ENCODE data around the gene FXYD6. TPM values are rescaled to one million over a fixed set of nuclear protein-coding genes. Genes with fewer than 3 reads are reported as not detected.
A peak's percentile ranks its signal among the peaks of the same experiment; 100 is the strongest.

Gene FXYD6
- total RNA-seq, 2 donors from 2014 or later = 16.8 to 23.9 TPM

- DNase-seq (peak; percentile 80 to 91 (median 82)), ATAC-seq (peak; percentile 63)
- Histone ChIP-seq H3K4me3 (no peak overlapping the region), H3K4me1 (no peaks in the 10 kb centered on the region), H3K27ac (no peak overlapping the region), H3K36me3 (replicated peaks in 1 of 2; ENCODE audit: insufficient read depth in 1 of 2, low read depth in 2 of 2) (no peaks in the 10 kb centered on the region), H3K27me3 (no peaks in the 10 kb centered on the region), H3K9me3 (no peaks in the 10 kb centered on the region)
- TF ChIP-seq POLR2A (IDR thresholded peaks at IDR 0.05) (no peak), CTCF (IDR thresholded peaks at IDR 0.05) (peak; percentile 79 to 88 (median 83))
- intact Hi-C loops (cut with DNase I) = loop anchor here (5.0 kb wide), 1 partner anchor 250 kb away; no protein-coding TSS in a partner anchor
- 37 to 42% methylated on average over 22 of the region's 22 CpGs for WGBS, 2 donors
These were observed 68.8 kb downstream of the FXYD6 start for GRCh38 chr11:117807482-117808327.

- Histone ChIP-seq H3K9me3 (no peaks in the 10 kb centered on the region), H3K27ac (no peak overlapping the region), H3K36me3 (replicated peaks in 1 of 2; ENCODE audit: insufficient read depth in 1 of 2, low read depth in 2 of 2) (no peaks in the 10 kb centered on the region), H3K4me1 (no peaks in the 10 kb centered on the region), H3K4me3 (no peak overlapping the region), H3K27me3 (no peaks in the 10 kb centered on the region)
- no peak for ATAC-seq
- intact Hi-C loops (cut with DNase I) = loop anchor here (5.0 kb wide), 1 partner anchor 250 kb away; no protein-coding TSS in a partner anchor
- TF ChIP-seq CTCF (IDR thresholded peaks at IDR 0.05) (no peak), POLR2A (IDR thresholded peaks at IDR 0.05) (no peak)
- DNase-seq = no peak
- 65% methylated on average over 5 of the region's 5 CpGs for WGBS, 2 donors
These were observed 69.6 kb downstream of the FXYD6 start for GRCh38 chr11:117806846-117807245.

- no peak for ATAC-seq
- no peak for DNase-seq
- intact Hi-C loops (cut with DNase I) = loop anchor here (5.0 kb wide), 1 partner anchor 252 kb away; no protein-coding TSS in a partner anchor
These were observed 71.4 kb downstream of the FXYD6 start for GRCh38 chr11:117805045-117805444.

GRCh38 chr11:117803896-117804295, 72.6 kb downstream of the FXYD6 start:
- Histone ChIP-seq H3K4me1 (no peaks in the 10 kb centered on the region), H3K4me3 (no peak overlapping the region), H3K36me3 (replicated peaks in 1 of 2; ENCODE audit: insufficient read depth in 1 of 2, low read depth in 2 of 2) (no peaks in the 10 kb centered on the region), H3K27me3 (no peaks in the 10 kb centered on the region), H3K27ac (no peak overlapping the region), H3K9me3 (no peaks in the 10 kb centered on the region)
- DNase-seq (no peak), ATAC-seq (no peak)
- intact Hi-C loops (cut with DNase I) = no loop called here
- TF ChIP-seq CTCF (IDR thresholded peaks at IDR 0.05) = no peak
- no peak for TF ChIP-seq POLR2A (IDR thresholded peaks at IDR 0.05)
- 85% methylated on average over 8 of the region's 8 CpGs; no CpG with 5 or more reads in 1 of the 2 donors for WGBS, 2 donors

More at GRCh38 chr11:117805045-117805444, 71.4 kb downstream of the FXYD6 start:
- Histone ChIP-seq H3K36me3 (replicated peaks in 1 of 2; ENCODE audit: insufficient read depth in 1 of 2, low read depth in 2 of 2) (no peaks in the 10 kb centered on the region), H3K4me3 (no peak overlapping the region), H3K4me1 (no peaks in the 10 kb centered on the region), H3K27me3 (no peaks in the 10 kb centered on the region), H3K9me3 (no peaks in the 10 kb centered on the region), H3K27ac (no peak overlapping the region)
- WGBS, 2 donors = 17 to 33% methylated on average over 1 of the region's 1 CpG
- TF ChIP-seq POLR2A (IDR thresholded peaks at IDR 0.05) (no peak), CTCF (IDR thresholded peaks at IDR 0.05) (no peak)
